Activated CD4-positive, alpha-beta T cell treated with anti-CD3 and anti-CD28 coated beads, Interleukin-2, amount 50 U/mL, for 48 hours (primary cell): ENCODE data around the gene DHPS.
"Not testable (repeated sequence)": the region's sequence is repeated elsewhere in the genome, so short reads cannot be mapped to it uniquely, and the experiment has no call there.

Experiments
- DNase-seq, 2 experiments: peaks; one replicate each; pipeline ENCODE4 v3.0.0-alpha.2; 2020

DHPS gene

GRCh38 chr19:12705169-12705568, 23.5 kb upstream of the DHPS start:
- DNase-seq, result no peak

DNA sequence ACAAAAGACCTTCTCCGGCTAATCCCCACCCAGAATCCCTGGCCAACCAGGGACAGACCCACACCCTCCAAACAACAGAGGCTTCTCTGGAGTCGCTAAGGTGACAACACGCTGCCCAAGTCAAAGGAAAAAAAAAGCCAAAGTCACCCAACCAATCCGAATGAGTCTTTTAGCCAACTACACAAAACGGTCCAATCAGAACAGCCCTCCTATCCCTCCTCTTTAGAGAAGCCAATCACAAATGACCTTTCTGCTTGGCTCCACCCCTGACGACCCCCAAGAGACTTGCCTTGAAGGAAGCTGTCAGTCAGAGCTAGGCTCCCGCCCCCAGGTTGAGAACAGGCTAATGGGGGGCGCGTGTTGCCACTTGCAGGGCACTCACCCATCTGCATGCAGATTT, 21.4 kb upstream of the DHPS start:
- DNase-seq, result peak in 1 of 2 experiments; percentile 29

GRCh38 chr19:12701596-12702282, 20.1 kb upstream of the DHPS start:
- DNase-seq, result no peak

DNA sequence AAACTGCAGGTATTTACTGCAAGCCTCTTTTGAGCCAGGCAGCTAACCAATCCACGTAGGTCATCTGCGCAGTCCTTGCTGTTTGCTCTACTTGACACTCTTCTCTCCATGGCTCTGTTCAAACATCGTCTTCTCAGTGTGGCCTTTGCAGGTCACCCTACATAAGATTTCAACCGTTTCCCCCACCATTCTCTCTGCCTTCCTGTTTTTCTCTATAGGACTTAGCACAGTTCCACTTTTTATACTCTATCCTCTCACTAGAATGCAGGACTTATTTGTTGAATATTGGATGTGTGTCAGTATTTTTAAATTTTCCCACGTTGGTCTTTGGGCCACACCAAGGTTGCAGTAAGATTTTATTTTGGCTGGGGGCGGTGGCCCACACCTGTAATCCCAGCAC, 16.5 kb upstream of the DHPS start:
- DNase-seq, result no peak

GRCh38 chr19:12697425-12697824, 15.7 kb upstream of the DHPS start:
- DNase-seq, result not testable (repeated sequence)

DNA sequence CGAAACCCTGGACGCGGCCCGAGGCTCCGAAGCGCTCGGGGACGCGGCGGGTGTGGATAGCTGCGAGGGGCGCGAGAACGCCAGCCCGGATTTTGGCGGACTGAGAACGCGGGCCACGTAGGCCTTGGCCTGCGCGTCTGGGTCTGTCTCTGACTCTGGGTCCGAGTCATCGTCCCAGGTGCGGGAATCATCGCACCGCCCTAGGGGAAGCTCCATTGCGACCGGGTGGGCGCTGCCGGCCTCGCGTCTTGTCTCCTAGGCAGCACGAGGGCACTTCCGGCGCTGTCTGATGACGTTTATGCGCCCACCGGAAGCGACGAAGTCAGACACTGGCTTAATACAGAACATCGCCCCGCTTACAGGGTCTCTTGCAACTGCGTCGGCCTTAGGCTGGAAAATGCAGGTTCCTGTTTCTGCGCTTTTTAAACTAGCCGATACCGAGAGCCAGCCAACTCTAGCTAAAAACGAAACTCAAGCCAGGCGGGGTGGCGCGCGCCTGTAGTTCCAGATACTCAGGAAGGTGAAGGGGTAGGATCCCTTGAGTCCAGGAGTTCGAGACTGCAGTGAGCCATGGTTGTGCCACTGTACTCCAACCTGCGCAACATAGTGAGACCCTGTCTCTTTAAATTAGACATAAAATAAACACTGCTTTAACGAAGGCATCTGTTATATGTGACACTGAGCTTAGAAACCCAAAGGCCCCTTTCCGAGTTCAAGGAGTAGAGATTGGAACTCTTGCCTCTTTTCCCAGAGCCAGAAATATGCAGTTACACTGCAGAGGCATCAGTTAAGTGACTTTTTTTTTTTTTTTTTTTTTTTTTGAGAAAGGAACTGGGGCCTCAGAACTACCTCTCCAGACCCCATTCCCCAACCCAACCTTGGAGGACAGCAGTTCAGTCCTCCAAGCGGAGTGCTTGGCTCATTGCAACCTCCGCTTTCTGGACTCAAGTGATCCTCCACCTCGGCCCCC, 15.0 kb upstream of the DHPS start, which contains the start of gene FBXW9:
FBXW9 (minus strand) TSS at position 266 of the 970 bp plus-strand sequence; CDS start at position 216, 50 bp downstream.
- DNase-seq, result peak; percentile 99

GRCh38 chr19:12695997-12696365, 14.3 kb upstream of the DHPS start:
- DNase-seq, result peak in 1 of 2 experiments; percentile 20

GRCh38 chr19:12695514-12695913, 13.8 kb upstream of the DHPS start:
- DNase-seq, result no peak

- DNase-seq, result no peak
These were observed 13.4 kb upstream of the DHPS start for GRCh38 chr19:12695096-12695495.

GRCh38 chr19:12694641-12695040, 13.0 kb upstream of the DHPS start:
- DNase-seq, result no peak

DNA sequence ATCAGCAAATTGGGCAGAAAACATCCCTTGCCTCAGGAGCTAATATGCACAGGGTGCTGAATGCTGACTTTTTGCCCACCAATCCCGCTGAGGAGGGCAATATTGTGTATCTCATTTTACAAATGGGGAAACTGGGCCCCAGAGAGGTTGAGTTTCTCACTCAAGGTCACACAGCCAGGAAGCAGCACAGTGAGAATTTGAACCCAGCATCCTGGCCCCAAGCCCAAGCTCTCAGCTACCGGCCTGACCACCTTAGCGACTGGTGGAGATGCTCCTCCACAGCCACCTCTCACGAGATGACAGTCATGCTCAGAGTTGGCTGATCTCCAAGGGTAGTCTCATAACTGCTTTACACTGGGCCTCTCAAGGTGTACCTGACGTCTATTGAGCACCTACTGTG, 11.3 kb upstream of the DHPS start:
- DNase-seq, result no peak

DNA sequence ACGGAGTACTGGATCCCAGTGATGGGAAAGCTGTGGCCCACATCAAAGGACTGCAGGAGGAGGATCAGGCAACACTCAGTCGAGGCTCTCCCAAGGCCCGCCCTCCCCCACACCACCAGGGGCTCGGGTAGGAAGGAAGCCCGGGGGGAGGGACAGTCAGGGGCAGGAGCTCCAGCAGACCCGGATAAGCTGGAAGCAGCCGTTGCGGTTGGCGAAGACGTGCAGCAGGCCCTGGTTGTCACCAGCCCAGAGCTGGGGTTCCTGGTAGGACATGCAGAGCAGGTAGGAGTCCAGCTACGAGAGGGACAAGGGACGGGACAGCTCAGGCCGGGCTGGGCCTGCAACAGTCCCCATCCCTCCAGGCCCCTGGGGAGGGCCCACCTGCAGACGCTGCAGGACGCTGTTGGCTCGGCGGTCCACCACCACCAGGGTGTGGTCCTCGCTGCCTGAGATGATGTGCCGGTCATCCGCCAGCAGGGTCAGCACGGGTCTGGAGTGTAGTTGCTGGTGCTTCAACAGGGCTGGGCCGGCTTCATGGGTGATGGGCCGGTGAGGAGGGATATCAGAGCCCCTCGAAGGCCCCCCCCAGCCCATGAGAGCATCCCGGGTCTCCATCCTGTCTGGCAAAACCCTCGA, 8.0 kb upstream of the DHPS start:
- no peak for DNase-seq

DNA sequence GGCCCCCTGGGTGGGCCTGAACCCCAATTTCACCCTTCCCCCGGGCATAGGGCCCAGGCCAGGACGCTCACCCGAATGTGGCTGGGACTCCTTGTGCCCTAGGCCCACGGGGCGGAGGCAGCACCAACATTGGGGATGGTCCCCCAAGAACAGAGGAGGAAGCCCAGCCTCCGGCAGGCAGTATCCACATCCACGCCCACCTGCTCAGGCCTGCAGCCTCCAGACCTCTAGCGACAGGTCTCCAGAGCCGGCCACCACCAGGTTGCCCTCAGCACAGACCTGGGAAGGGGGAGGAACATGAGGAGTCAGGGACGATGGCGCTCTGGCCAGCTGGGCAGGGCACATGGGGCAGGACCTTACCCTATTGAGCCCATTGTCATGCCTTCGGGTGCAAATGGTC, 7.3 kb upstream of the DHPS start:
- no peak for DNase-seq

GRCh38 chr19:12687496-12688196, 6.0 kb upstream of the DHPS start, which contains the start of gene GNG14:
GNG14 (plus strand) TSS chr19:12687998; CDS start chr19:12688049, 51 bp downstream.
- no peak for DNase-seq

GRCh38 chr19:12685831-12686230, 4.2 kb upstream of the DHPS start:
- no peak for DNase-seq

DNA sequence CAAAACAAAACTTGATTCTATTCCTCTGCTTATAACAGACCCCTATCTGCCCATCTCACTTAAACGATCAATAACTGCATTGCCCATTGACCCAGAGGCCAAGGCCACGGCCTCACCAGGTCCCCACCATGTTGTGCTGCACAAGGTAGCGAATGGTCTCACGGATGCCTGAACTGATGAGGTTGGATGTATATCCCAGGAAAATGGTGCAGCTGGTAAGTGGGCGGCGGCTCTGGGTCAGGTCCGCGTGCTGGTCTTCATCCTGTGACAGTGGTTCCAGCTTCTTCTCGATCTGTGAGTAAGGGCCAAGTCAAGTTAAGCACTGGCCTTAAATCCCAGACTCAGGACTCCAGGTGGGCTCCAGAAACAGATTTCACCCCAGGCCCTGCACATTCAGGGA, 1.6 kb downstream of the DHPS start:
- no peak for DNase-seq

GRCh38 chr19:12678039-12678438, 3.6 kb downstream of the DHPS start:
- DNase-seq, result not testable (repeated sequence)

- DNase-seq, result no peak
These were observed 4.8 kb downstream of the DHPS start for GRCh38 chr19:12676928-12677327.

- peak; percentile 95 for DNase-seq
These were observed 5.3 kb downstream of the DHPS start for GRCh38 chr19:12676384-12676792.

- DNase-seq, result no peak
These were observed 5.7 kb downstream of the DHPS start for GRCh38 chr19:12675940-12676339.

GRCh38 chr19:12675399-12675798, 6.3 kb downstream of the DHPS start:
- no peak for DNase-seq

GRCh38 chr19:12672744-12673143, 8.9 kb downstream of the DHPS start:
- DNase-seq, result no peak
